H7 (cell line): ENCODE measurements around the gene USP49. TPM values are rescaled to one million over a fixed set of nuclear protein-coding genes. Genes with fewer than 3 reads are reported as not detected.
"Not testable (repeated sequence)": the region's sequence is repeated elsewhere in the genome, so short reads cannot be mapped to it uniquely, and the experiment has no call there.

ENCODE experiments used
- DNase-seq: peaks from one replicate; pipeline ENCODE4 v3.0.0; 2012
- H3K27me3 ChIP-seq: 2 replicates; pipeline ENCODE4 v1.6.0; 2011; ENCODE audit warnings: mild to moderate bottlenecking, low read length; ENCODE audit not compliant: control insufficient read depth, insufficient read depth
- H3K36me3 ChIP-seq: replicated peaks from 2 replicates; pipeline ENCODE4 v1.5.1; 2011; ENCODE audit warnings: low read length; ENCODE audit not compliant: control insufficient read depth, insufficient read depth
- H3K4me3 ChIP-seq: 2 replicates; pipeline ENCODE4 v1.5.1; 2011; ENCODE audit warnings: low read depth, mild to moderate bottlenecking, control low read depth, low read length, moderate library complexity; ENCODE audit not compliant: insufficient read depth
- total RNA-seq: library from RNA; depleted of rRNA; stranded (reverse); fragments of >200 nt; shearing (Covaris generic); gene quantifications from 2 replicates; pipeline ENCODE4 v1.2.3, GENCODE V29; 2014; rRNA removed

Gene USP49
- total RNA-seq, result 2.9 and 3.5 TPM in 2 replicates

DNA sequence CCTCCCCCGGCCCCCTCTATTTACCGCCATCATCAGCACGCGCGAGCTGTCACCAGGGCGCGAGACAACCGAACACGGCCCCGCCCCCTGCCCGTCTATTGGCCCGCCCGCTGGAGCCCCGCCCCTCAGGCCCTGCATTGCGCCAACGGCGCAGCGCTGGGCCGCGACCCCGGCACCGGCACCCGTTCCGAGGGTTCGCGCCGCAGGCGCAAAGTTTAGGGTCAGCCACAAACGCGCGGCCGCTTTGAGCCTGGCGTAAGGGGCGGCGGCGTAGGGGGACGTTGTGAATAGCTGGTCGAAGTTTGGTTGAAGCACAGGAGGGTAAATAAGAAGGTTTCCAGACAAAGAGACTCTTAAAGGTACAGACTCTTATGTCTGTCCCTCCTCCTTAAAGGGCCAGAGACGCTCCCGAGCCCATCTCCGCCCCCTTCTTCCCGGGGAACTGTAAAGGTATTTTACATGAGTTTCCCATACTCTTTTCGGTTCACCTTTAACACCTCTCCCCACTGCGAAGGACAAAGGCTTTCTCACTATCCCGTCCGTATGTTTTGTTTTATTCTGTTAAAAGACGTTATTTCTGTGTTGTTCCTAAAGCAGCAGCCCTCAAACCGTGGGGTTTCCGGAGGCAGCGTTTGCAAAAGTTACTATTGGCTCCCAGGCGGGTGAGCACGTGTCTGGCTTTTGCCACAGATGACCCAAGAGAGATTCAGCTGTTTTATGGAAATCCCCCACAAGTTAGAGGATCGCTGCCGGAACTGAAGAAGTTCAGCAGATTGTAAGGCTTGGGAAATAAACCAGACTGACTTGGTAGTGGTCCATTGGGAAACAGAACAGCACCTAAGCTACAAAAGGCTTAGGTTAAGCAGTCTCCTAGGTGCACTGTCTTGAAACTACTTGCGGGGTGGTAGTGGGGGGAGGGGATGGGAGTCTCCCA lies at the start of gene USP49:
USP49 (minus strand) TSS at position 76 of the 934 bp plus-strand sequence. CDS start 88,392 bp downstream, outside the sequence.
- Histone ChIP-seq H3K4me3 (peak within 1 kb of the TSS; percentile 68), H3K27me3 (no peaks in the 10 kb centered on the region; the same call in 1 of the 2 replicates), H3K36me3 (0 out of 2 replicates have a peak, but pooled peaks cover 1% of the 10 kb centered on the region)
- peak; percentile 97 for DNase-seq

- H3K27me3 ChIP-seq, result no peaks in the 10 kb centered on the region
- H3K4me3 ChIP-seq, result no peak overlapping the region
- H3K36me3 ChIP-seq, result no peaks in the 10 kb centered on the region
- DNase-seq, result no peak
Observed at GRCh38 chr6:41943456-41943855, 48.3 kb upstream of the USP49 start.

DNA sequence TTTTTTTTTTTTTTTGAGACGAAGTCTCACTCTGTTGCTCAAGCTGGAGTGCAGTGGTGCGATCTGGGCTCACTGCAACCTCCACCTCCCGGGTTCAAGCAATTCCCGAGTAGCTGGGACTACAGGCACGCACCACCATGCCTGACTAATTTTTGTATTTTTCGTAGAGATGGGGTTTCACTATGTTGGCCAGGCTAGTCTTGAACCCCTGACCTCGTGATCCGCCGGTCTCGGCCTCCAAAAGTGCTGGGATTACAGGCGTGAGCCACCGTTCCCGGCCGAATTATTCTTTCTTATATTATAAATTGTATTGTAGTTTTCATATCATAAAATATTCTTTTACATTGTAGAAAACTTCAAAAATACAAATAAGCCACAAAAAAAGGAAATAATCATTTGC lies 47.7 kb upstream of the USP49 start:
- H3K4me3 ChIP-seq, H3K36me3 ChIP-seq, DNase-seq, H3K27me3 ChIP-seq: not testable (repeated sequence)

DNA sequence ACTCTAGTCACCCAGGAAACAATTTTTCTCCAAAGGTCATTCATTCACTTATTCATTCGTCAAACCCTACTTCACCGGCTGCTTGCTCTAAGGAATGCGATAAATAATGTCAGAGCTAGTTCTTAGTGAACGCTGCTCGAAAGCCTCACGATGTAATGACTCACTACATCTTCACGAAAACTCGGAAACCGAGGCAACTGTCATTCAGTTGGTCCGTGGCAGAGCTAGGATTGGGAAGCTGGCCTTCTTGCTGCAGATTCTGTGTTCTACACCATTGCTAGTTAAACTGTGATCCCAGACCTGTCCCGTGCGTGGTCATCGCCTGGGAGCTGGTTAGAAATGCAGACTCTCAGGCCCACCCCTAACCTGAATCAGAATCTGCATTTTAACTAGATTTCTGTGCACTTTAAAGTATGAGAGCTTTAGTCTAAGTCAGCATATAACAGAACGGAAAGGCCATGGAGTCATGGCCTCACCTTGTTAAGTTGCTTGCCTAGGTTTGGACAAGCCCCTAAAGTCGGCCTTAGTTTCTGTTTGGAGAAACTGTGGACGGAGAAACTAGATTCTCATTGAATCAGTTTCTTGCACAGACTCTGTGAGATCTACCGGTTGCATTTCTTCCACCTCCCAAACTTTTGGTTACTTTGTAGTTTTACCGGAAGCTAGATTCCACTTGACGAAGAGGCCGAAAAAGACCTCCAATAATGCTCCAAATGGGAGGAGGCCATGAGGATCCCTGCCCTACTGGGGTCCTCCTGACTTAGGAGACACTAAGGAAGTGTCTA lies 47.1 kb upstream of the USP49 start:
- H3K36me3 ChIP-seq, result peaks cover under 1% of the 10 kb centered on the region; the same call in 1 of the 2 replicates
- DNase-seq, result no peak
- no peaks in the 10 kb centered on the region for H3K27me3 ChIP-seq
- H3K4me3 ChIP-seq, result peak overlapping the region; percentile 87

- H3K27me3 ChIP-seq, result no peaks in the 10 kb centered on the region
- peaks cover 6% of the 10 kb centered on the region for H3K36me3 ChIP-seq
- DNase-seq, result peak; percentile 92
- peak within 1 kb of the TSS; percentile 87 for H3K4me3 ChIP-seq
Observed at GRCh38 chr6:41941280-41942066, 46.3 kb upstream of the USP49 start, which contains the start of gene CCND3. Gene CCND3 (minus strand): TSS chr6:41941808. CDS start chr6:41941649, 159 bp downstream.

DNA sequence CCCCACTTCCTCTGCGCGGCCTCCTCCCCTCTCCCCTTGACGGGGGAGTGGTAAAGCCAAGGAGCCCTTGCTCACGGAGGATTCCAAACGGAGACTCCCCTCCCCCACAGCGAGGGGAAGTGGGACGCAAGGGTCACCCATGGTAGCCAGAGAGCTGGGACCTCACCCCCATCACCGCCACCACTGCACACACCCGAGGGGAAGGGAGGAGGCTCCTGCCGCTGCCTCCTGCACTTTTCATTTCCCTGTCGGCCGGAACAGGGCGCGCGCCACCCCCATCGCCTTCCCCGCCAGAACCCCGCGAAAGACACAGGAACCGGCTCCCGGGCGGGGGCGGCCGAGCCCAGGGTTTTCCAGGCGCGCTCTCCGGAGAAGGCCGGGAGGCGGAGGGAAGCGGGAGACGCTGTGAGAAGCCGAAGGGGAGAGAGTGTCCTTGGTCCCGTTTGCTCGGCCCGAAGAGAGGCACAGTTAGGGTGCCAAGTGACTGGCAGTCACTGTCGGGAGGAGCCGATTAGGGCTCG lies 45.6 kb upstream of the USP49 start:
- peak; percentile 77 for DNase-seq
- H3K36me3 ChIP-seq, result peaks cover 6% of the 10 kb centered on the region

GRCh38 chr6:41939848-41940758 lies 44.9 kb upstream of the USP49 start:
- no peaks in the 10 kb centered on the region for H3K27me3 ChIP-seq
- peak; percentile 68 for DNase-seq

More for the DNA sequence above, 45.6 kb upstream of the USP49 start:
- Histone ChIP-seq H3K4me3 (peak overlapping the region; percentile 87), H3K27me3 (no peaks in the 10 kb centered on the region)

DNA sequence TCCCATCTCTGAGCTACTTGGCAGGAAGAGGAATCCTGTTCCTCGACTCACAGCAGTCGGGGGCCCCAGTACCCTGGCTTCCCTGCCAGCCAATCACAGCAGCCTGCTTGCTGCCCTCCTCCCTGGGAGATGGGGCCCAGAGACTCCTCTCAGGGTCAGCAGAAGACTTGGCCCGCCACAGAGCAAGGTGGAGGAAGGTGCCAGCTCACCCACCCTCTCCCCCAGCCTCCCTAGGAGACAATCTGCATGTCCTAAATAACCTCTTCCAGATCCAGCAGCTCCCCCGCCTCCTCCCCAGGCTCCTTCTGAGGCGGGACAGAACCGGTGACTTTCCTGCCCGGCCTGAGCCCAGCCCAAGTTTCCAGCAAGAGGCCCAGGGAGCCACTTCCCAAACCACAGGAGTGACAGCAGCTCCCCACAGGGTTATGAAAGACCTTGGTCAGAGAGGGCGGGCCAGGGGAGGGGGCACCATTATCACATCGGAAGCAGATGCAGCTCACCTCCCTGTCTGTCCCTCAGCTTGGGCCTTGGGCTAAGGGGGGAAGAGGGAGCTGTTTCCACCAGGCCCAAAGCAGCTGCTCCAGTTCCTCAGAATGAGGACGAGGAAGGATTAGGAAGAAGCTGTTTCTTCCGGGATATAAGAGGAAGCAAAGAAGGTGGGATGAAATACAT lies 44.1 kb upstream of the USP49 start:
- Histone ChIP-seq H3K36me3 (peaks cover 6% of the 10 kb centered on the region), H3K27me3 (no peaks in the 10 kb centered on the region), H3K4me3 (no peak overlapping the region)
- DNase-seq, result peak; percentile 81

More at GRCh38 chr6:41939848-41940758, 44.9 kb upstream of the USP49 start:
- peaks cover 6% of the 10 kb centered on the region for H3K36me3 ChIP-seq
- H3K4me3 ChIP-seq, result peak overlapping the region; percentile 87

DNA sequence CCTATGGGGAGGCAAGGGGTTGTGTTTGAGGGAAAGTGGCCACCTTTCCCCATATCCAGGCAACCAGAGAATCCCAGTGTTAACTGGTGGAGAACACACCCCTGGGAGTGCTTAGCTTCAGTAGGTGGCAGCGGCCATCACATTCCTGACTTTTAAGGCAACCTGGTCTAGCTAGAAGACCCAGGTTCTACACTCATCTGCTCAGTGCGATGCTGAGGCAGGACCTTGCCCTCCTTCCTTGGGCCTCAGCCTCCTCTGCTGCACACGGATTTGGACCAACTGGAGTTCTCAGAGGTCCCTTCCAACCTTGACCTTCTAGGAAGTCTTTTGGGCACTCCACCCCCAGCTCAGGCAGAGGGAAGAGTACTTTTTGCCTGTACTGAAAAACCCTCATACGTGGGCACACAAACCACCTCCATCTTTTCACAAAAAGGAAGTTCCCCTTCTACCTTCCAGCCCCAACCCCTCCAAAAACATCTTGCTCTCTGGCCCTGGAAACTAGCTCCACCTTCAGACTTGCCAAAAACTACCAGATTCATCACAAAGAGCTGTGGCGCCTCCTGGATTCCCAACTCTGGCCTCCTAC lies 43.5 kb upstream of the USP49 start:
- no peak for DNase-seq
- Histone ChIP-seq H3K36me3 (peaks cover 9% of the 10 kb centered on the region), H3K27me3 (no peaks in the 10 kb centered on the region), H3K4me3 (no peak overlapping the region)

GRCh38 chr6:41937861-41938574 lies 42.8 kb upstream of the USP49 start:
- H3K36me3 ChIP-seq, result peaks cover 11% of the 10 kb centered on the region
- no peak for DNase-seq
- H3K4me3 ChIP-seq, result no peak overlapping the region
- H3K27me3 ChIP-seq, result no peaks in the 10 kb centered on the region

DNA sequence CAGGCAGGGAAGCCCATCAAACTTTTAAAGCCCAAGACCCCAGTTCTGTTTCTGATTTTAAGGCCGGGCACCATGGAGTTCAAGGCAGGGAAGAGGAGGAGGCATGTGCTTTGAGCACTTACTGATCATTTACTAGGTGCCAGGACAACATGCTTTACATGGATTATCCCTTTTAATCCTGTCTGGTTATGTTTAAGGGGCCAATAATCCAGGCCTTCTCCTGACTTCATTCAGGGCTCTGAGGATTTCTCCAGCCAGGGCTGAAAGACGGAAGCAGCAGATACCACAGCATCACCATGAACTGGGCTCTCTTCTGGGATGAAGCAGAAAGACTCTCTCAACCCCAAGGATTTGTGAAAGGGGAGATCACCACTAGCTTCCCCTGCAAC lies 42.3 kb upstream of the USP49 start:
- DNase-seq, result no peak
- H3K27me3 ChIP-seq, result no peaks in the 10 kb centered on the region
- H3K4me3 ChIP-seq, result no peak overlapping the region
- peaks cover 16% of the 10 kb centered on the region for H3K36me3 ChIP-seq
